NB4 (cell line): ENCODE results near the gene LRRFIP2.

Source experiments
- DNase-seq: peaks from one replicate; pipeline ENCODE4 v3.0.0; 2010; ENCODE audit warnings: low read depth
- H3K4me3 ChIP-seq: one replicate; pipeline ENCODE4 v1.5.1; 2011; ENCODE audit warnings: mild to moderate bottlenecking, low read depth, low read length, moderate library complexity
- CTCF ChIP-seq: IDR thresholded peaks from one replicate; pipeline ENCODE4 v1.5.1; 2012; ENCODE audit warnings: low read depth, low read length
- MAX ChIP-seq: IDR thresholded peaks from 2 replicates; pipeline ENCODE4 v1.6.1; 2011; ENCODE audit warnings: low read depth, low read length
- MYC ChIP-seq: IDR thresholded peaks from 2 replicates; pipeline ENCODE4 v1.6.1; 2011; ENCODE audit warnings: low read depth, low read length
- POLR2A ChIP-seq: IDR thresholded peaks from 2 replicates; pipeline ENCODE4 v1.6.1; 2011; ENCODE audit warnings: mild to moderate bottlenecking; ENCODE audit not compliant: insufficient read length; ENCODE audit errors: extremely low read depth

The LRRFIP2 gene

GRCh38 chr3:37087870-37088269 is 86.5 kb downstream of the LRRFIP2 start:
- no peak for DNase-seq
- no peak overlapping the region for H3K4me3 ChIP-seq
- no peak for TF ChIP-seq MYC
- TF ChIP-seq POLR2A = no peak
- TF ChIP-seq MAX = no peak
- no peak for TF ChIP-seq CTCF

- TF ChIP-seq MAX (no peak), POLR2A (no peak), CTCF (no peak), MYC (no peak)
- no peak overlapping the region for H3K4me3 ChIP-seq
- DNase-seq = no peak
Measured at GRCh38 chr3:37086918-37087317, 87.5 kb downstream of the LRRFIP2 start.

GRCh38 chr3:37082317-37082716 is 92.1 kb downstream of the LRRFIP2 start:
- no peak for DNase-seq
- no peak for TF ChIP-seq MYC
- no peak for TF ChIP-seq MAX
- H3K4me3 ChIP-seq = no peak overlapping the region

GRCh38 chr3:37075955-37076354 is 98.4 kb downstream of the LRRFIP2 start:
- TF ChIP-seq CTCF (no peak), MYC (no peak), MAX (no peak), POLR2A (no peak)
- no peak for DNase-seq
- H3K4me3 ChIP-seq = no peak overlapping the region

GRCh38 chr3:37074178-37074577 is 100.2 kb downstream of the LRRFIP2 start:
- TF ChIP-seq POLR2A (no peak), CTCF (no peak), MYC (no peak), MAX (no peak)
- no peak overlapping the region for H3K4me3 ChIP-seq
- DNase-seq = no peak

GRCh38 chr3:37072892-37073291 is 101.5 kb downstream of the LRRFIP2 start:
- no peak for DNase-seq

More at GRCh38 chr3:37072892-37073291, 101.5 kb downstream of the LRRFIP2 start:
- TF ChIP-seq MYC (no peak), POLR2A (no peak), CTCF (no peak), MAX (no peak)
- no peak overlapping the region for H3K4me3 ChIP-seq
